GM13976 (cell line): ENCODE data around the gene MAFG.

Experiments used
- DNase-seq: peaks from one replicate; pipeline ENCODE4 v3.0.0; 2012; ENCODE audit warnings: low spot score
- in situ Hi-C: fragments of 300-500 bp; cut with MboI; formaldehyde crosslinking; loops from one replicate; pipeline ENCODE4 v1.12.0; 2022; ENCODE audit warnings: low sequenced_read_pairs, mixed read lengths, inconsistent platforms; ENCODE audit not compliant: unreplicated experiment
- TF ChIP-seq, protein P1 (sequence below): IDR thresholded peaks from 2 replicates; pipeline ENCODE4 v1.5.1; 2012; ENCODE audit warnings: borderline replicate concordance, mild to moderate bottlenecking; ENCODE audit not compliant: insufficient read depth; ENCODE audit errors: extremely low read depth, missing control alignments, control extremely low read depth

The MAFG gene

DNA sequence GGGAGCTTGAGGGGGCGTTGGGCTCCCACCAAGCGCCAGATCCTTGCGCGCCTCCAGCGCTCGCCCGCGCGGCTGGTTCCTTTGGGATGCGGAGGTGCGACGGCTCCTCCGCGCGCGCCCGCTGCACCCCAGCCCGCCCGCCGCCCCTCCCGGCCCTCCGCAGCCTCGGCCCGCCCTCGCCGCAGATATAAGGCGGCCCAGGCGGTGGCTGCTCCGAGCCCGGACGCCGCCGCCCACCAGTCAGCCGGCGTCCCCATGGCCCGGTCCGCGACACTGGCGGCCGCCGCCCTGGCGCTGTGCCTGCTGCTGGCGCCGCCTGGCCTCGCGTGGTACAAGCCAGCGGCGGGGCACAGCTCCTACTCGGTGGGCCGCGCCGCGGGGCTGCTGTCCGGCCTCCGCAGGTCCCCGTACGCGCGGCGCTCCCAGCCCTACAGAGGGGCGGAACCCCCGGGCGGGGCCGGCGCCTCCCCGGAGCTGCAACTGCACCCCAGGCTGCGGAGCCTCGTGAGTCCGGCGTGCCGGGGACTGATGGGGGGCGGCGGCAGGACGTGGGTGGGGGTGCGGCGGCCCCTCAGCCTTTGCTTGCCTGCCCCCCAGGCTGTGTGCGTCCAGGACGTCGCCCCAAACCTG, 25.4 kb downstream of the MAFG start, which contains the start of gene NPB:
Gene NPB, plus strand, starts transcription at position 216 of the 630 bp plus-strand sequence. Its CDS starts 40 bp downstream, at position 256.
- DNase-seq: peak; percentile 57
- in situ Hi-C loops: no loop called here
- TF ChIP-seq, protein P1, sequence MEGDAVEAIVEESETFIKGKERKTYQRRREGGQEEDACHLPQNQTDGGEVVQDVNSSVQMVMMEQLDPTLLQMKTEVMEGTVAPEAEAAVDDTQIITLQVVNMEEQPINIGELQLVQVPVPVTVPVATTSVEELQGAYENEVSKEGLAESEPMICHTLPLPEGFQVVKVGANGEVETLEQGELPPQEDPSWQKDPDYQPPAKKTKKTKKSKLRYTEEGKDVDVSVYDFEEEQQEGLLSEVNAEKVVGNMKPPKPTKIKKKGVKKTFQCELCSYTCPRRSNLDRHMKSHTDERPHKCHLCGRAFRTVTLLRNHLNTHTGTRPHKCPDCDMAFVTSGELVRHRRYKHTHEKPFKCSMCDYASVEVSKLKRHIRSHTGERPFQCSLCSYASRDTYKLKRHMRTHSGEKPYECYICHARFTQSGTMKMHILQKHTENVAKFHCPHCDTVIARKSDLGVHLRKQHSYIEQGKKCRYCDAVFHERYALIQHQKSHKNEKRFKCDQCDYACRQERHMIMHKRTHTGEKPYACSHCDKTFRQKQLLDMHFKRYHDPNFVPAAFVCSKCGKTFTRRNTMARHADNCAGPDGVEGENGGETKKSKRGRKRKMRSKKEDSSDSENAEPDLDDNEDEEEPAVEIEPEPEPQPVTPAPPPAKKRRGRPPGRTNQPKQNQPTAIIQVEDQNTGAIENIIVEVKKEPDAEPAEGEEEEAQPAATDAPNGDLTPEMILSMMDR: no peak

DNA sequence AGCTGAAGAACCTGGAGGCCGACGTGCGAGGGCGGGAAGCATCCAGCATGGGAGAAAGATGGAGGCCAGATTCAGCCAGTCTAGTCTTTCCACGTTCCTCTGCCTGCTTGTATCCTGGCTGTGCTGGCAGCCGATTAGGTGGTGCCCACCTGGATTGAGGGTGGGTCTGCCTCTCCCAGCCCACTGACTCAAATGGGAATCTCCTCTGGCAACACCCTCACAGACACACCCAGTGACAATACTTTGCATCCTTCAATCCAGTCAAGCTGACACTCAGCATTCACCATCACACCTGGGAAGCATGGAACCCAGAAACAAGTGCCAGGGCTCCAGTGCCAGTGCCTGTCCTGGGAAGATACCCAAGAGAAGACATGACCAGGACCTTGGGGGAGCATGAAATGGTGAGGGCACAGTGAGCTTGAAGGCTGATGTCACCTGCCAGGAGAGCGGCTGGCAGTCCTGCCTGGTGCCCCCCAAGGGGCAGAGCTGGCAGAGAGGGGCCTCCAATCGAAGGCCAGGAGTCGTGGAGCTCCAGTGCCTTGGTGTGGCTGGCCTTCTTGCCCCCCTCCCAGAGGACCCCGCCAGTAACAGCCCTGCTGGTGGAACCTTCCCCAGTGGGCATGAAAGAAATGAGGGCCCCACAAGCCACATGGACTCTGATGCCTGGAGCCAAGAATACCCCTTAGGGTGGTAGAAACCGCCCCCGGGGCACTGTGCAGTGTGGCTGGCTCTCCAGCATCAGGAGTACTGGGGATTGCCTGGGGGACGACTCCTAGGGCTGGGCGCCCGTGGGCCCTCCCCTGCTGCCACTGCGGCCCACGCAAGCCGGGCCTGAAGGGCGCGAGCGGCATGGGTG, 26.1 kb downstream of the MAFG start:
- DNase-seq: no peak
- in situ Hi-C loops: no loop called here
- TF ChIP-seq, protein P1: no peak

DNA sequence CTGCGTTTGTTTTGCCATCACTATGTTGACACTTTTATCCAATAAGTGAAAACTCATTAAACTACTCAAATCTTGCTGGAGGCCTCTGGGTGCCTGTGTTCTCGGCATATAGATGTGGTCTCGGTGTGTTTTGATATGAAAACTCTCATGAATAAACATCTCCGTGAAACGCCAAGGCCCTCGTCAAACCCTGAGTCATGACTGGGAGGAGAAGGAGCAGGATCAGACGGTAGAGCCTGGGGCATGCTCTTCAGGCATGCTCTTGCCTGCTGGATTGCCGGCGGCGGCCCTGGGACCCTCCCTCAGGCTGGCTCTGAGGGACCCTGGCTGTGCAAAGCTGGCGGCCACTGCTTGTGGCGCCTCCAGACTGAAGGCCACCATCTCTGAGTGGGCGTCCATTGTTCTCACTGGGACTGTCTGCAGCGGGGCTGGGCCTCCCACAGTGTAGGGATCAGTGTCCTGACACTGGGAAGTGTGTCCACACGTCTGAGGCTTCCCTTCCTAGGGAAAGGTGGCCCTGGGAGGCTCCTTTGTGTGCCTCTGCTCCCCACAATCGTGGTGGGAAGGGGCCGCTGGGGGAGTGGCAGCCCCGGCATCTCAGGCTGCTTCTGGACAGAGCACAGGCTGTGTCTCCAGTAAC, 27.2 kb downstream of the MAFG start:
- in situ Hi-C loops: no loop called here
- no peak for DNase-seq
- TF ChIP-seq, protein P1: no peak

DNA sequence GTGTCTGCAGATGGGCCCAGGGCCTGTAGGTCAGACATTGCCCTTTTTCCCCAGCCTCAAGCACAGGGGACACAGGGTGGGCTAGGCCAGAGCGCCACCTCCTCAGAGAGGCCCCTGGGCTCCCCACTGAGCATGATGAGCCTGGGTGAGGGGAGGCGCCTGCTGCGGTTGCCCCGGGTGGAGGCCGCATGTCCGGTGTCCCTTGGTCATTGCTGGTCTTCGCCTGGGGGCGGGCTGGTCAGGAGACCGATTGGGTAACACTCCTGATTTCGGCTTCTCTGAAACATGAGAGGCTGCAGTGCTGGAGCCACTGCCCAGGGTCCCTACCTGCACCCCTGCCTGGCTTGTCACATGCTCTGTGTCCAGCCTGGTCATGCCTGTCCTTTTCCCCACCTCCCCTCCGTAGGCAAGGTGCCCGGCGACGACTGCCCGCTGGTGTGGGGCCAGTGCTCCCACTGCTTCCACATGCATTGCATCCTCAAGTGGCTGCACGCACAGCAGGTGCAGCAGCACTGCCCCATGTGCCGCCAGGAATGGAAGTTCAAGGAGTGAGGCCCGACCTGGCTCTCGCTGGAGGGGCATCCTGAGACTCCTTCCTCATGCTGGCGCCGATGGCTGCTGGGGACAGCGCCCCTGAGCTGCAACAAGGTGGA, 27.9 kb downstream of the MAFG start:
- DNase-seq: no peak
- in situ Hi-C loops: no loop called here
- TF ChIP-seq, protein P1: no peak

DNA sequence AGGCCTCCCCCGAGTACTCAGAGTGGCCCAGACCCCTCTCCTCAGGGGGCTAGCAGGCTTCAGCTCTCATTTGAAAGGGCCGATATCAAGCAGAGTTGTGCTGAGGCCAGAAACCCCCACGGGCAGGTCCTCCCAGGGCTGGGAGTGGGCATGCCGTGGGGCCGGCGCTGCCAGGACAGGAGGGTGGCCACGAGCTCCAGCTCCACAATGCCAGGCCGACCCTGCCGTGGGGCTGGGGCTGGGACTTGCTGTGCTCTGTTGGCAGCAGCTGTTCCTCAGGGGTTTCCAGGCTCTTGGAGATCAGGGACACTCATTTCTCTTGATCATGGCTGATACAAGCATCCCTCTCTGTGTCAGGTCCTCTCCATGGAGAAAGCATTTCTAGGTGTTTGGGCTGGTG, 28.6 kb downstream of the MAFG start:
- TF ChIP-seq, protein P1: no peak
- DNase-seq: no peak
- in situ Hi-C loops: no loop called here

DNA sequence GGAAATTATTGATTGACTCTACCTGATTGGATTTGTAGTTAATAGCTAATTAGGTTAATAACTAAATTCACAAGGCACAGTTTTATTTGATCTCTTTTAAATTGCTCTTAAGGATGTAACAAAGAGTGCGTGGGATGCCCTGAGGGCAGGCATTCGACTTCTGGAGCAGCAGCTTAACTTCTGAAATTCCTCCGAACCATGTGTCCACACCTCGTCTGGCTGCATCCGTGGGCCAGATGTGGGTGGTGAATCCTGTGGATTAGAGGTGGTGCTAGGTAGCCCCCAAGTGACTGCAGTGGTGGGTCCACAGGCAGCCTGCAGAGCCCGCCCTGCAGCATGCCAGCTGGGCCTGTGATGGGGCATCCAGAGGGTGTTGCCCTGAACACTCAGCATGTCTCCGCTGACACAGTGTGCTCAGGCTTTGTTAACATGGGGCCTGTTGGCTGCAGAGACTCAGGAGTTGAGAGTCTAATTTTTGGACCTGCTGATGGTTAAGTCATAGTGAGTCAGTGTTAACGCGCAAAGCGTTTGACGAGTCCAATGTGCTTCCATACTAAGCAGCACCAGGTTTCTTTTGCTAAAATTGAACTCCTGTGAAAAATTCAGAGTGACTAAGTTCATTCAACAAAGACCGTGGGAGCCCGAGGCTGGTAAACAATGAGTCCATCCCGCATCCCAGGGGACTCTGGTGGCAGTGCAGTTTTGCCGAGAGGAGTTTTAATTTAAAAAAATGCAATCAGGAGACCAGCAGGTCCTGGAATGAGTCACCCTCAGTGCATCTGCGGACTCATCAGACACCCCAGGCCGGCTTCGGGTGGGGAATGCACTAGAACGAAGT, 29.3 kb downstream of the MAFG start:
- in situ Hi-C loops: no loop called here
- no peak for DNase-seq
- TF ChIP-seq, protein P1: no peak
